Ishikawa (cell line): Measurements from ENCODE around the gene MED16.

Experiments used
- CEBPB ChIP-seq: IDR thresholded peaks from 2 replicates; pipeline ENCODE4 v1.6.1; 2012
- CREB1 ChIP-seq: IDR thresholded peaks from 2 replicates; pipeline ENCODE4 v1.6.1; 2012; ENCODE audit warnings: low read depth
- EGR1 ChIP-seq: IDR thresholded peaks from 2 replicates; pipeline ENCODE4 v1.6.1; 2012
- EP300 ChIP-seq: IDR thresholded peaks from 2 replicates; pipeline ENCODE4 v1.6.1; 2012; ENCODE audit warnings: borderline replicate concordance
- FOXM1 ChIP-seq: IDR thresholded peaks from 2 replicates; pipeline ENCODE4 v1.6.1; 2012; ENCODE audit warnings: low read depth, borderline replicate concordance
- MAX ChIP-seq: IDR thresholded peaks from 2 replicates; pipeline ENCODE4 v1.6.1; 2012
- NFIC ChIP-seq: IDR thresholded peaks from 2 replicates; pipeline ENCODE4 v1.6.1; 2012
- RAD21 ChIP-seq: IDR thresholded peaks from 2 replicates; pipeline ENCODE4 v1.6.1; 2012; ENCODE audit warnings: low read depth
- REST ChIP-seq: IDR thresholded peaks from 2 replicates; pipeline ENCODE4 v1.6.1; 2012; ENCODE audit warnings: low read depth, mild to moderate bottlenecking
- TAF1 ChIP-seq: IDR thresholded peaks from 2 replicates; pipeline ENCODE4 v1.6.1; 2012; ENCODE audit warnings: low read depth, mild to moderate bottlenecking
- TCF12 ChIP-seq: IDR thresholded peaks from 2 replicates; pipeline ENCODE4 v1.6.1; 2012; ENCODE audit warnings: low read depth
- TEAD4 ChIP-seq: IDR thresholded peaks from 2 replicates; pipeline ENCODE4 v1.6.1; 2012
- USF1 ChIP-seq: IDR thresholded peaks from 2 replicates; pipeline ENCODE4 v1.6.1; 2012
- YY1 ChIP-seq: IDR thresholded peaks from 2 replicates; pipeline ENCODE4 v1.6.1; 2012; ENCODE audit warnings: low read depth
- ZBTB7A ChIP-seq: IDR thresholded peaks from 2 replicates; pipeline ENCODE4 v1.6.1; 2012; ENCODE audit warnings: low read depth

Gene MED16

GRCh38 chr19:931860-932647 lies 39.1 kb upstream of the MED16 start:
- TF ChIP-seq CEBPB: no peak
- TF ChIP-seq EGR1: no peak
- no peak for TF ChIP-seq TAF1
- TF ChIP-seq NFIC: no peak
- no peak for TF ChIP-seq ZBTB7A
- TF ChIP-seq MAX: no peak
- TF ChIP-seq TCF12: no peak
- TF ChIP-seq FOXM1: no peak
- no peak for TF ChIP-seq USF1
- no peak for TF ChIP-seq CREB1
- TF ChIP-seq REST: no peak
- no peak for TF ChIP-seq EP300
- no peak for TF ChIP-seq YY1
- no peak for TF ChIP-seq RAD21
- no peak for TF ChIP-seq TEAD4

GRCh38 chr19:929891-930258 lies 36.9 kb upstream of the MED16 start:
- TF ChIP-seq FOXM1: no peak
- TF ChIP-seq TEAD4: no peak
- no peak for TF ChIP-seq ZBTB7A
- no peak for TF ChIP-seq NFIC
- TF ChIP-seq TAF1: no peak
- TF ChIP-seq REST: no peak
- TF ChIP-seq TCF12: no peak
- TF ChIP-seq EP300: no peak
- no peak for TF ChIP-seq USF1
- TF ChIP-seq MAX: no peak
- TF ChIP-seq RAD21: no peak
- no peak for TF ChIP-seq CEBPB
- no peak for TF ChIP-seq EGR1
- no peak for TF ChIP-seq YY1
- no peak for TF ChIP-seq CREB1

- TF ChIP-seq ZBTB7A (no peak), TCF12 (no peak), REST (no peak), FOXM1 (no peak), RAD21 (no peak), MAX (no peak), CEBPB (no peak), EGR1 (no peak), TAF1 (no peak), CREB1 (no peak), EP300 (no peak), TEAD4 (no peak), YY1 (no peak), NFIC (no peak), USF1 (no peak)
Observed at GRCh38 chr19:929203-929890, 36.4 kb upstream of the MED16 start.
